Effector memory CD4-positive, alpha-beta T cell (primary cell): ENCODE results near the gene MRPS9.

Experiments used
- DNase-seq, 3 donors: peaks; one replicate each; pipeline ENCODE4 v3.0.0-alpha.2; 2020
- H3K27ac ChIP-seq: 2 replicates; pipeline ENCODE4 v1.7.0; 2013; ENCODE audit warnings: mild to moderate bottlenecking, low read length, moderate library complexity; ENCODE audit not compliant: insufficient read depth, poor library complexity, severe bottlenecking
- H3K27me3 ChIP-seq: replicated peaks from 2 replicates; pipeline ENCODE4 v1.7.0; 2013; ENCODE audit warnings: mild to moderate bottlenecking, low read length; ENCODE audit not compliant: insufficient read depth, control insufficient read depth, poor library complexity, severe bottlenecking
- H3K36me3 ChIP-seq: 2 replicates; pipeline ENCODE4 v1.7.0; 2013; ENCODE audit warnings: mild to moderate bottlenecking, low read length, moderate library complexity; ENCODE audit not compliant: control insufficient read depth, insufficient read depth
- H3K4me1 ChIP-seq: 2 replicates; pipeline ENCODE4 v1.7.0; 2013; ENCODE audit warnings: low read length, mild to moderate bottlenecking; ENCODE audit not compliant: control insufficient read depth, insufficient read depth, poor library complexity, severe bottlenecking
- H3K4me3 ChIP-seq: 2 replicates; pipeline ENCODE4 v1.7.0; 2013; ENCODE audit warnings: low read length, low read depth, mild to moderate bottlenecking; ENCODE audit not compliant: insufficient read depth, poor library complexity, severe bottlenecking
- H3K9me3 ChIP-seq: 2 replicates; pipeline ENCODE4 v1.7.0; 2013; ENCODE audit warnings: mild to moderate bottlenecking, low read length, moderate library complexity; ENCODE audit not compliant: control insufficient read depth

Gene MRPS9

GRCh38 chr2:105073591-105073990, 35.7 kb downstream of the MRPS9 start:
- Histone ChIP-seq H3K36me3 (no peaks in the 10 kb centered on the region), H3K27me3 (no peaks in the 10 kb centered on the region), H3K4me1 (no peaks in the 10 kb centered on the region), H3K9me3 (no peaks in the 10 kb centered on the region), H3K27ac (no peak overlapping the region), H3K4me3 (no peak overlapping the region)
- no peak for DNase-seq

- Histone ChIP-seq H3K9me3 (no peaks in the 10 kb centered on the region), H3K36me3 (peaks cover 8% of the 10 kb centered on the region), H3K27ac (no peak overlapping the region), H3K4me1 (no peaks in the 10 kb centered on the region), H3K27me3 (no peaks in the 10 kb centered on the region), H3K4me3 (no peak overlapping the region)
- DNase-seq, result no peak
Measured at GRCh38 chr2:105076121-105076520, 38.3 kb downstream of the MRPS9 start.

- Histone ChIP-seq H3K4me1 (no peaks in the 10 kb centered on the region), H3K27me3 (no peaks in the 10 kb centered on the region), H3K9me3 (no peaks in the 10 kb centered on the region), H3K36me3 (peaks cover 10% of the 10 kb centered on the region), H3K4me3 (no peak overlapping the region), H3K27ac (no peak overlapping the region)
- DNase-seq, result no peak
Measured at GRCh38 chr2:105078906-105079495, 41.1 kb downstream of the MRPS9 start.

GRCh38 chr2:105080461-105080860, 42.6 kb downstream of the MRPS9 start:
- no peak for DNase-seq
- peaks cover 10% of the 10 kb centered on the region for H3K36me3 ChIP-seq
- H3K4me1 ChIP-seq, result no peaks in the 10 kb centered on the region
- no peaks in the 10 kb centered on the region for H3K27me3 ChIP-seq
- H3K27ac ChIP-seq, result no peak overlapping the region
- H3K9me3 ChIP-seq, result no peaks in the 10 kb centered on the region
- H3K4me3 ChIP-seq, result no peak overlapping the region

- no peak overlapping the region for H3K4me3 ChIP-seq
- H3K4me1 ChIP-seq, result no peaks in the 10 kb centered on the region
- no peak for DNase-seq
- no peaks in the 10 kb centered on the region for H3K27me3 ChIP-seq
- H3K27ac ChIP-seq, result no peak overlapping the region
- no peaks in the 10 kb centered on the region for H3K9me3 ChIP-seq
- H3K36me3 ChIP-seq, result peaks cover 10% of the 10 kb centered on the region
Measured at GRCh38 chr2:105081006-105081601, 43.2 kb downstream of the MRPS9 start.

- H3K36me3 ChIP-seq, result peaks cover 10% of the 10 kb centered on the region
- no peak for DNase-seq
Measured at GRCh38 chr2:105082107-105082506, 44.2 kb downstream of the MRPS9 start.

GRCh38 chr2:105085525-105085924, 47.7 kb downstream of the MRPS9 start:
- DNase-seq, result no peak
- H3K36me3 ChIP-seq, result peaks cover 5% of the 10 kb centered on the region
- H3K9me3 ChIP-seq, result no peaks in the 10 kb centered on the region
- H3K27ac ChIP-seq, result no peak overlapping the region
- H3K4me3 ChIP-seq, result no peak overlapping the region
- H3K4me1 ChIP-seq, result no peaks in the 10 kb centered on the region
- H3K27me3 ChIP-seq, result no peaks in the 10 kb centered on the region

More at GRCh38 chr2:105082107-105082506, 44.2 kb downstream of the MRPS9 start:
- Histone ChIP-seq H3K27me3 (no peaks in the 10 kb centered on the region), H3K27ac (no peak overlapping the region), H3K9me3 (no peaks in the 10 kb centered on the region), H3K4me1 (no peaks in the 10 kb centered on the region), H3K4me3 (no peak overlapping the region)

GRCh38 chr2:105087273-105087672, 49.4 kb downstream of the MRPS9 start:
- no peak overlapping the region for H3K4me3 ChIP-seq
- no peaks in the 10 kb centered on the region for H3K9me3 ChIP-seq
- H3K27ac ChIP-seq, result no peak overlapping the region

GRCh38 chr2:105090091-105090490, 52.2 kb downstream of the MRPS9 start:
- Histone ChIP-seq H3K4me1 (no peaks in the 10 kb centered on the region), H3K36me3 (peaks cover 5% of the 10 kb centered on the region), H3K27me3 (no peaks in the 10 kb centered on the region), H3K4me3 (no peak overlapping the region), H3K9me3 (no peaks in the 10 kb centered on the region), H3K27ac (no peak overlapping the region)
- DNase-seq, result no peak

More at GRCh38 chr2:105087273-105087672, 49.4 kb downstream of the MRPS9 start:
- DNase-seq, result no peak
- Histone ChIP-seq H3K27me3 (no peaks in the 10 kb centered on the region), H3K4me1 (no peaks in the 10 kb centered on the region), H3K36me3 (no peaks in the 10 kb centered on the region)

GRCh38 chr2:105092797-105093196, 54.9 kb downstream of the MRPS9 start:
- H3K36me3 ChIP-seq, result peaks cover 15% of the 10 kb centered on the region
- H3K27ac ChIP-seq, result no peak overlapping the region
- H3K27me3 ChIP-seq, result no peaks in the 10 kb centered on the region

More at GRCh38 chr2:105092797-105093196, 54.9 kb downstream of the MRPS9 start:
- H3K4me1 ChIP-seq, result no peaks in the 10 kb centered on the region
- no peak overlapping the region for H3K4me3 ChIP-seq
- H3K9me3 ChIP-seq, result no peaks in the 10 kb centered on the region
- no peak for DNase-seq
